H1 (cell line): ENCODE results near the gene CD164L2. TPM values are rescaled to one million over a fixed set of nuclear protein-coding genes. Genes with fewer than 3 reads are reported as not detected.
A peak's percentile ranks its signal among the peaks of the same experiment; 100 is the strongest.

Source experiments
- CTCF ChIA-PET: fragments of 300-600 bp; sonication (Branson Sonifier 250); formaldehyde crosslinking; loops from one replicate; lab custom pipeline; 2021; ENCODE audit not compliant: partially characterized antibody; lab: Charles Lee
- POLR2A ChIA-PET: fragments of 300-600 bp; sonication (Branson Sonifier 250); formaldehyde crosslinking; loops from one replicate; lab custom pipeline; 2021; ENCODE audit warnings: inconsistent platforms; ENCODE audit not compliant: partially characterized antibody; lab: Charles Lee
- DNase-seq, 2 experiments: peaks; one replicate each; pipeline versions ENCODE4 v3.0.0 to v3.0.0-alpha.2; 2010 to 2022; ENCODE audit warnings: low spot score in 2 of 2, low read depth in 1 of 2, mixed read lengths in 1 of 2
- FAIRE-seq: peaks from 2 replicates; lab custom pipeline; 2011; peaks lifted over from hg19 to GRCh38; lab: Jason Lieb, UNC
- H2AFZ ChIP-seq: 2 replicates; pipeline ENCODE4 v1.8.1; 2012; ENCODE audit warnings: low read length, inconsistent platforms
- H2AK5ac ChIP-seq: 2 replicates; pipeline ENCODE4 v1.6.1; 2013; ENCODE audit warnings: low read depth, low read length
- H2BK120ac ChIP-seq: replicated peaks from 2 replicates; pipeline ENCODE3; 2013; ENCODE audit warnings: low read depth, low read length, inconsistent platforms
- H2BK12ac ChIP-seq: 2 replicates; pipeline ENCODE4 v1.6.1; 2013; ENCODE audit warnings: low read depth, low read length
- H2BK15ac ChIP-seq: 2 replicates; pipeline ENCODE4 v1.6.1; 2013; ENCODE audit warnings: low read length
- H2BK20ac ChIP-seq: 2 replicates; pipeline ENCODE4 v1.6.1; 2013; ENCODE audit warnings: low read length
- H2BK5ac ChIP-seq: 2 replicates; pipeline ENCODE4 v1.6.1; 2013; ENCODE audit warnings: low read depth, low read length
- H3K14ac ChIP-seq: 2 replicates; pipeline ENCODE4 v1.6.1; 2013; ENCODE audit warnings: inconsistent platforms; ENCODE audit not compliant: insufficient read length
- H3K18ac ChIP-seq: 2 replicates; pipeline ENCODE4 v1.6.1; 2013; ENCODE audit warnings: low read length; ENCODE audit errors: extremely low read depth
- H3K23ac ChIP-seq: 2 replicates; pipeline ENCODE4 v1.6.1; 2013; ENCODE audit warnings: inconsistent platforms; ENCODE audit not compliant: insufficient read length
- H3K23me2 ChIP-seq: 2 replicates; pipeline ENCODE4 v1.6.1; 2013; ENCODE audit warnings: low read depth, low read length
- H3K27ac ChIP-seq: 2 replicates; pipeline ENCODE4 v1.6.1; 2011; ENCODE audit warnings: low read depth, low read length, inconsistent platforms
- H3K27me3 ChIP-seq, 4 experiments: replicated peaks in 1 of 4; 1 replicate in 1 of 4; 2 replicates in 3 of 4; pipeline versions ENCODE4 v1.6.1 to v1.8.1; 2011 to 2013; ENCODE audit warnings: low read length in 3 of 4, mild to moderate bottlenecking in 3 of 4, inconsistent platforms in 2 of 4, mixed read lengths in 2 of 4, moderate library complexity in 1 of 4; ENCODE audit not compliant: control insufficient read depth in 3 of 4, insufficient read depth in 3 of 4; ENCODE audit errors: extremely low read depth in 1 of 4
- H3K36me3 ChIP-seq, 4 experiments: 2 replicates each; pipeline versions ENCODE4 v1.6.1 to v1.8.1; 2011 to 2013; ENCODE audit warnings: mild to moderate bottlenecking in 4 of 4, low read length in 3 of 4, moderate library complexity in 2 of 4, control low read depth in 1 of 4, inconsistent platforms in 1 of 4; ENCODE audit not compliant: insufficient read depth in 4 of 4, control insufficient read depth in 2 of 4
- H3K4ac ChIP-seq: replicated peaks from 2 replicates; pipeline ENCODE3; 2013; ENCODE audit warnings: low read length, low read depth, mixed read lengths, inconsistent platforms; ENCODE audit not compliant: insufficient read length
- H3K4me1 ChIP-seq, 4 experiments: replicated peaks in 1 of 4; 1 replicate in 1 of 4; 2 replicates in 3 of 4; pipeline versions ENCODE4 v1.6.1 to v1.8.1; 2011 to 2013; ENCODE audit warnings: low read length in 3 of 4, inconsistent platforms in 2 of 4, mixed read lengths in 1 of 4; ENCODE audit not compliant: insufficient read depth in 4 of 4, control insufficient read depth in 3 of 4
- H3K4me2 ChIP-seq, 2 experiments: 2 replicates each; pipeline versions ENCODE4 v1.6.1 to v1.8.1; 2011 to 2013; ENCODE audit warnings: low read depth in 2 of 2, low read length in 2 of 2, control low read depth in 1 of 2, inconsistent platforms in 1 of 2, mild to moderate bottlenecking in 1 of 2; ENCODE audit not compliant: insufficient read depth in 1 of 2
- H3K4me3 ChIP-seq, 4 experiments: fragments of 200-600, 300-600 bp in 1 of 4; sonication (generic), shearing (Covaris generic), sonication (Bioruptor Twin) in 1 of 4; 2 replicates each; pipeline versions ENCODE4 v1.5.1 to v1.8.1; 2011 to 2016; ENCODE audit warnings: low read length in 4 of 4, low read depth in 3 of 4, control low read depth in 2 of 4, inconsistent platforms in 2 of 4, mild to moderate bottlenecking in 2 of 4, mixed read lengths in 1 of 4, moderate library complexity in 1 of 4; ENCODE audit not compliant: insufficient read depth in 2 of 4; ENCODE audit errors: extremely low read depth in 1 of 4
- H3K56ac ChIP-seq: replicated peaks from 2 replicates; pipeline ENCODE3; 2013; ENCODE audit warnings: low read depth, mild to moderate bottlenecking, mixed read lengths, low read length, inconsistent platforms; ENCODE audit not compliant: insufficient read length
- H3K79me1 ChIP-seq: 2 replicates; pipeline ENCODE4 v1.6.1; 2013; ENCODE audit warnings: low read depth, low read length, control low read depth
- H3K79me2 ChIP-seq, 2 experiments: 2 replicates each; pipeline versions ENCODE4 v1.6.1 to v1.8.1; 2012 to 2013; ENCODE audit warnings: low read length in 2 of 2, mild to moderate bottlenecking in 2 of 2, inconsistent platforms in 1 of 2; ENCODE audit not compliant: insufficient read depth in 2 of 2, control insufficient read depth in 1 of 2
- H3K9ac ChIP-seq, 4 experiments: replicated peaks in 1 of 4; 1 replicate in 1 of 4; 2 replicates in 3 of 4; pipeline versions ENCODE4 v1.6.1 to v1.8.1; 2011 to 2013; ENCODE audit warnings: low read depth in 3 of 4, low read length in 3 of 4, control low read depth in 2 of 4, mild to moderate bottlenecking in 2 of 4, moderate library complexity in 2 of 4, inconsistent platforms in 1 of 4; ENCODE audit errors: extremely low read depth in 1 of 4
- H3K9me3 ChIP-seq, 2 experiments: 2 replicates each; pipeline versions ENCODE4 v1.6.1 to v1.8.1; 2012 to 2013; ENCODE audit warnings: mild to moderate bottlenecking in 2 of 2, moderate library complexity in 2 of 2, control low read depth in 1 of 2, inconsistent platforms in 1 of 2, low read depth in 1 of 2, low read length in 1 of 2, mixed read lengths in 1 of 2; ENCODE audit not compliant: insufficient read depth in 2 of 2
- H4K20me1 ChIP-seq, 2 experiments: replicated peaks in 1 of 2; 2 replicates each; pipeline versions ENCODE3 to v1.8.1; 2011 to 2013; ENCODE audit warnings: inconsistent platforms in 2 of 2, low read length in 2 of 2, mild to moderate bottlenecking in 1 of 2; ENCODE audit not compliant: insufficient read depth in 2 of 2, control insufficient read depth in 1 of 2
- H4K5ac ChIP-seq: 2 replicates; pipeline ENCODE4 v1.6.1; 2013; ENCODE audit warnings: low read length, low read depth, mixed read lengths, inconsistent platforms; ENCODE audit not compliant: insufficient read length
- H4K8ac ChIP-seq: 2 replicates; pipeline ENCODE4 v1.8.0; 2013; ENCODE audit warnings: mild to moderate bottlenecking, moderate library complexity, low read length, inconsistent platforms; ENCODE audit not compliant: insufficient read depth; ENCODE audit errors: extremely low read depth
- H4K91ac ChIP-seq: replicated peaks from 2 replicates; pipeline ENCODE3; 2013; ENCODE audit warnings: low read length, mixed read lengths, inconsistent platforms; ENCODE audit not compliant: insufficient read length
- JUN ChIP-seq: IDR thresholded peaks from 2 replicates; pipeline ENCODE4 v1.6.1; 2011; ENCODE audit warnings: low read depth, mild to moderate bottlenecking, improper control_type of control experiment, low read length
- JUND ChIP-seq: IDR thresholded peaks from 2 replicates; pipeline ENCODE4 v1.6.1; 2011; ENCODE audit warnings: mild to moderate bottlenecking, improper control_type of control experiment, low read length
- RAD21 ChIP-seq, 2 experiments: IDR thresholded peaks in 1 of 2; conservative IDR thresholded peaks in 1 of 2; 2 replicates each; pipeline ENCODE4 v1.6.1; 2011; ENCODE audit warnings: low read depth in 2 of 2, low read length in 2 of 2, improper control_type of control experiment in 1 of 2, inconsistent platforms in 1 of 2, mild to moderate bottlenecking in 1 of 2, moderate library complexity in 1 of 2
- RBBP5 ChIP-seq: IDR thresholded peaks from 2 replicates; pipeline ENCODE4 v1.7.1; 2012; ENCODE audit warnings: low read depth, mild to moderate bottlenecking, inconsistent platforms, low read length, moderate library complexity, borderline replicate concordance
- SIN3A ChIP-seq, 2 experiments: IDR thresholded peaks in 1 of 2; conservative IDR thresholded peaks in 1 of 2; 2 replicates each; pipeline ENCODE4 v1.6.1; 2011 to 2012; ENCODE audit warnings: low read length in 2 of 2, improper control_type of control experiment in 1 of 2, low read depth in 1 of 2, mild to moderate bottlenecking in 1 of 2
- SP1 ChIP-seq: IDR thresholded peaks from 2 replicates; pipeline ENCODE4 v1.6.1; 2011; ENCODE audit warnings: low read depth, low read length
- WGBS, 2 experiments: shearing (Covaris generic) in 1 of 2; methylation state at CpG; one replicate each; pipeline versions ENCODE4 v1.1.6 to v1.1.7; 2013 to 2015; ENCODE audit warnings: low lambda C conversion rate in 2 of 2, mixed read lengths in 2 of 2, inconsistent platforms in 1 of 2, low coverage in 1 of 2, missing lambda C conversion rate in 1 of 2; ENCODE audit not compliant: insufficient replicate concordance in 2 of 2, insufficient coverage in 1 of 2, insufficient read length in 1 of 2; ENCODE audit errors: extremely low coverage in 1 of 2, missing lambda C conversion rate in 1 of 2; 5-methylcytosine and 5-hydroxymethylcytosine counted together
- polyA plus RNA-seq, 7 experiments: library from polyadenylated mRNA; depleted of rRNA in 3 of 7; stranded (reverse) in 5 of 7; unstranded in 2 of 7; fragments of >200 nt in 5 of 7; fragments of 200-250 nt in 2 of 7; gene quantifications; 1 replicate in 5 of 7; 2 replicates in 1 of 7; 4 replicates in 1 of 7; pipeline versions ENCODE4 v1.2.1 to v1.2.3, GENCODE V29; 2011 to 2013; ENCODE audit warnings: missing spikeins in 2 of 7, mixed read lengths in 2 of 7
- total RNA-seq: library from RNA; stranded (reverse); fragmentation: NEBNext Ultra II Directional; extraction: Animal tissue kit (Norgen Biotek cat#: 25700); gene quantifications from 2 replicates; pipeline ENCODE4 v1.2.1, GENCODE V29; 2021
- TF ChIP-seq, protein P1 (sequence below), 3 experiments: IDR thresholded peaks; 1 replicate in 2 of 3; 2 replicates in 1 of 3; pipeline versions ENCODE4 v1.5.1 to v1.6.1; 2011; ENCODE audit warnings: low read length in 3 of 3, mild to moderate bottlenecking in 3 of 3, inconsistent platforms in 2 of 3, low read depth in 1 of 3, moderate library complexity in 1 of 3; ENCODE audit not compliant: insufficient read depth in 1 of 3; ENCODE audit errors: control extremely low read depth in 1 of 3

CD164L2 gene
- total and polyA plus RNA-seq, 2 of the 8 experiments (the other 6 are each of a cell fraction or from before 2014, with no cell fraction given): 3.3 TPM

DNA sequence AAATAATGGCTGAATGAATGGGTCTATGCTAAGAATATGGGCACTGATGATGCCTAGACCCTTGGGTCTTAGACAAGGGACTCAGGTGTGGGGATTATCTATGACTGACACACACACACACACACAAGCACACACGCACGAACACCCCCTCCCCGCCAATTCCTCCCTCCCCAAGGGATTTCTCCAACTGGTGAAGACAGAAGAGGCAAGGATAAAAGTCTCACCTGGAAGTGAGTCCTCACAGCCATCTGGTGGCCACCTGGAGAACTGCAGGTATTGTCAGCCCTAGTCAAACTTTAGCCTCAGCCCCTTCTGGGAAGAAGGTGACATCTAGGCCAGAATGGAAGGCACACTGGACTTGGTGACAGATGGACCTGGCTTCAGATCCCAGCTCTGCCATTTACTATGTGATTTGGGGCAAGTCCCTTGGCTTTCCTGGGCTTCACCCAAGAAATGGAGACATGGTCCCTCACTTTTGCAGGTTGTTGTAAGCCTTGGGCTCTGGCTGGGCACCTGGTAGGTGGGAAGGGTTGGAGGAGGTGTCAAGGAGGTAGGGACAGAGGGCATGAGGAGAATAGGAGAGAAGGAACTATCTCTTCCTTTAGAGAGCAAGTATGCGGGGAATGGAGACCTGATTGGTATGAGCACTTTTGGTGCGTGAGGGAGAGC, 5.3 kb upstream of the CD164L2 start:
- H3K4me1 ChIP-seq: peaks cover 2 to 17% (median 11%) of the 10 kb centered on the region in 4 experiments
- no peak overlapping the region for H3K23ac ChIP-seq
- H2BK20ac ChIP-seq: no peak overlapping the region
- no peak for TF ChIP-seq RBBP5
- no peak for TF ChIP-seq JUN
- 0 out of 2 replicates have a peak, but pooled peaks have one; percentile 9 for TF ChIP-seq SP1
- peak; percentile 82 to 85 for TF ChIP-seq RAD21 (IDR thresholded peaks at IDR 0.05 in 1 of 2, conservative IDR thresholded peaks at IDR 0.05 in 1 of 2; ENCODE audit: low read depth in 2 of 2, low read length in 2 of 2)
- TF ChIP-seq SIN3A (conservative IDR thresholded peaks at IDR 0.05 in 1 of 2, IDR thresholded peaks at IDR 0.05 in 1 of 2; ENCODE audit: low read depth in 1 of 2, low read length in 2 of 2): 0 out of 4 replicates have a peak, but pooled peaks of 1 of the 2 experiments have one; percentile 59
- TF ChIP-seq, protein P1, sequence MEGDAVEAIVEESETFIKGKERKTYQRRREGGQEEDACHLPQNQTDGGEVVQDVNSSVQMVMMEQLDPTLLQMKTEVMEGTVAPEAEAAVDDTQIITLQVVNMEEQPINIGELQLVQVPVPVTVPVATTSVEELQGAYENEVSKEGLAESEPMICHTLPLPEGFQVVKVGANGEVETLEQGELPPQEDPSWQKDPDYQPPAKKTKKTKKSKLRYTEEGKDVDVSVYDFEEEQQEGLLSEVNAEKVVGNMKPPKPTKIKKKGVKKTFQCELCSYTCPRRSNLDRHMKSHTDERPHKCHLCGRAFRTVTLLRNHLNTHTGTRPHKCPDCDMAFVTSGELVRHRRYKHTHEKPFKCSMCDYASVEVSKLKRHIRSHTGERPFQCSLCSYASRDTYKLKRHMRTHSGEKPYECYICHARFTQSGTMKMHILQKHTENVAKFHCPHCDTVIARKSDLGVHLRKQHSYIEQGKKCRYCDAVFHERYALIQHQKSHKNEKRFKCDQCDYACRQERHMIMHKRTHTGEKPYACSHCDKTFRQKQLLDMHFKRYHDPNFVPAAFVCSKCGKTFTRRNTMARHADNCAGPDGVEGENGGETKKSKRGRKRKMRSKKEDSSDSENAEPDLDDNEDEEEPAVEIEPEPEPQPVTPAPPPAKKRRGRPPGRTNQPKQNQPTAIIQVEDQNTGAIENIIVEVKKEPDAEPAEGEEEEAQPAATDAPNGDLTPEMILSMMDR (IDR thresholded peaks at IDR 0.05; ENCODE audit: control extremely low read depth in 1 of 3, insufficient read depth in 1 of 3, low read depth in 1 of 3, low read length in 3 of 3): peak; percentile 75 to 97 (median 95)
- peak; percentile 39; the same call in 1 of the 2 replicates for TF ChIP-seq JUND
- no peak overlapping the region for H3K14ac ChIP-seq
- H4K5ac ChIP-seq: no peak overlapping the region
- peak overlapping the region in 1 of 2 experiments; percentile 44; a peak in 2 of 4 replicates for H3K4me2 ChIP-seq
- no peak overlapping the region for H2BK120ac ChIP-seq
- H3K79me2 ChIP-seq: no peaks in the 10 kb centered on the region
- no peak overlapping the region for H3K4ac ChIP-seq
- no peak overlapping the region for H4K91ac ChIP-seq
- H2BK5ac ChIP-seq: no peak overlapping the region
- no peaks in the 10 kb centered on the region for H3K27me3 ChIP-seq
- CTCF ChIA-PET: interaction anchor here (0.7 to 18.9 kb wide), 31 partner anchors 8 to 276 kb away, joined by 3 to 625 read pairs (median 5); partner anchors contain the start of genes CD164L2, FCN3 and MAP3K6
- no peaks in the 10 kb centered on the region for H3K9me3 ChIP-seq
- H3K9ac ChIP-seq: no peak overlapping the region
- peaks cover 13% of the 10 kb centered on the region for H3K23me2 ChIP-seq
- WGBS, 2 experiments: 39% methylated on average over 5 of the region's 5 CpGs; no CpG with 5 or more reads in 1 of the 2 experiments
- POLR2A ChIA-PET: interaction anchor here (1.6 to 3.5 kb wide), 3 partner anchors 50 to 87 kb away, joined by 3 to 8 read pairs (median 5); no protein-coding TSS in a partner anchor
- no peak overlapping the region for H2AFZ ChIP-seq
- H4K8ac ChIP-seq: no peak overlapping the region
- H3K4me3 ChIP-seq: no peak overlapping the region
- H3K79me1 ChIP-seq: no peaks in the 10 kb centered on the region
- no peak overlapping the region for H3K56ac ChIP-seq
- DNase-seq (peak in 1 of 2 experiments; percentile 94), FAIRE-seq (peak; percentile 97)
- no peak overlapping the region for H3K27ac ChIP-seq
- H2AK5ac ChIP-seq: no peak overlapping the region
- 0 out of 2 replicates have a peak overlapping the region, but pooled peaks have one; percentile 81 for H3K18ac ChIP-seq
- H4K20me1 ChIP-seq: peaks cover 0 to under 1% of the 10 kb centered on the region in 2 experiments
- H2BK15ac ChIP-seq: no peak overlapping the region
- H2BK12ac ChIP-seq: no peak overlapping the region
- no peaks in the 10 kb centered on the region for H3K36me3 ChIP-seq
